SK-N-SH (cell line): ENCODE results near the gene LEPROT. TPM values are rescaled to one million over a fixed set of nuclear protein-coding genes. Genes with fewer than 3 reads are reported as not detected.
A peak's percentile ranks its signal among the peaks of the same experiment; 100 is the strongest.

Experiments
- CTCF ChIA-PET: fragments of 300-600, 350-600 bp; formaldehyde crosslinking; extraction: SDS; loops from one replicate; lab custom pipeline; 2021; lab: Yijun Ruan, JAX
- POLR2A ChIA-PET: fragments of 350-600 bp; sonication (Branson Sonifier 250); formaldehyde crosslinking; extraction: SDS; loops from one replicate; lab custom pipeline; 2020; ENCODE audit warnings: antibody characterized with exemption, inconsistent platforms; lab: Yijun Ruan, JAX
- DNase-seq: peaks from one replicate; pipeline ENCODE4 v3.0.0; 2012
- H2AFZ ChIP-seq: fragments of 200-600 bp; sonication (generic); 2 replicates; pipeline ENCODE4 v1.8.1; 2016; ENCODE audit warnings: antibody characterized with exemption, mild to moderate bottlenecking, low read depth
- H3F3A ChIP-seq: fragments of 200-600 bp; sonication (generic); replicated peaks from 2 replicates; pipeline ENCODE3; 2016; ENCODE audit warnings: antibody characterized with exemption, mild to moderate bottlenecking; ENCODE audit not compliant: insufficient read depth
- H3K27ac ChIP-seq, 2 experiments: fragments of 200-500 bp in 1 of 2; fragments of 200-600 bp in 1 of 2; sonication (Bioruptor generic) in 1 of 2; sonication (generic), shearing (Covaris generic) in 1 of 2; 2 replicates each; pipeline versions ENCODE4 v1.5.1 to v1.6.1; 2014 to 2016; ENCODE audit warnings: low read depth in 2 of 2, inconsistent platforms in 1 of 2, low read length in 1 of 2, mild to moderate bottlenecking in 1 of 2, mixed read lengths in 1 of 2
- H3K27me3 ChIP-seq: fragments of 200-600 bp; sonication (generic), shearing (Covaris generic); 2 replicates; pipeline ENCODE4 v1.6.1; 2016; ENCODE audit warnings: mixed run types; ENCODE audit not compliant: insufficient read depth
- H3K36me3 ChIP-seq, 2 experiments: fragments of 200-500 bp in 1 of 2; fragments of 200-600 bp in 1 of 2; sonication (Bioruptor generic) in 1 of 2; sonication (generic) in 1 of 2; replicated peaks in 1 of 2; 2 replicates each; pipeline versions ENCODE3 to v1.5.1; 2014 to 2016; ENCODE audit warnings: low read length in 1 of 2, mild to moderate bottlenecking in 1 of 2; ENCODE audit not compliant: insufficient read depth in 2 of 2, control insufficient read depth in 1 of 2
- H3K4me1 ChIP-seq, 2 experiments: fragments of 200-500 bp in 1 of 2; fragments of 200-600 bp in 1 of 2; sonication (Bioruptor generic) in 1 of 2; sonication (generic), shearing (Covaris generic) in 1 of 2; 2 replicates each; pipeline versions ENCODE4 v1.5.1 to v1.6.1; 2014 to 2016; ENCODE audit warnings: low read depth in 1 of 2, low read length in 1 of 2, mixed run types in 1 of 2; ENCODE audit not compliant: insufficient read depth in 2 of 2, control insufficient read depth in 1 of 2
- H3K4me2 ChIP-seq: fragments of 200-600 bp; sonication (generic), shearing (Covaris generic); 2 replicates; pipeline ENCODE4 v1.6.1; 2017; ENCODE audit warnings: mixed run types
- H3K4me3 ChIP-seq, 2 experiments: fragments of 200-500 bp in 1 of 2; fragments of 200-600 bp in 1 of 2; sonication (Bioruptor generic) in 1 of 2; sonication (generic), shearing (Covaris generic) in 1 of 2; 2 replicates each; pipeline versions ENCODE4 v1.5.1 to v1.8.1; 2014 to 2016; ENCODE audit warnings: low read depth in 2 of 2, inconsistent platforms in 1 of 2, low read length in 1 of 2, mild to moderate bottlenecking in 1 of 2, mixed read lengths in 1 of 2, moderate library complexity in 1 of 2
- H3K79me2 ChIP-seq: fragments of 200-600 bp; sonication (generic); 2 replicates; pipeline ENCODE4 v1.8.1; 2017; ENCODE audit warnings: mild to moderate bottlenecking; ENCODE audit not compliant: insufficient read depth
- H3K9ac ChIP-seq: fragments of 200-600 bp; sonication (generic); 2 replicates; pipeline ENCODE4 v1.6.1; 2017; ENCODE audit warnings: mixed run types
- H3K9me2 ChIP-seq: fragments of 200-600 bp; sonication (generic); 2 replicates; pipeline ENCODE4 v1.6.1; 2017; ENCODE audit warnings: mixed run types
- H3K9me3 ChIP-seq: fragments of 200-600 bp; sonication (generic); 2 replicates; pipeline ENCODE4 v1.6.1; 2017; ENCODE audit warnings: mixed run types, mild to moderate bottlenecking, moderate library complexity
- H4K20me1 ChIP-seq: fragments of 200-600 bp; sonication (generic); 2 replicates; pipeline ENCODE4 v1.6.1; 2017; ENCODE audit warnings: mild to moderate bottlenecking, mixed run types; ENCODE audit not compliant: insufficient read depth
- CTCF ChIP-seq: fragments of 200-600 bp; sonication (generic); IDR thresholded peaks from 2 replicates; pipeline ENCODE4 v1.6.1; 2017; ENCODE audit warnings: antibody characterized with exemption, mild to moderate bottlenecking, moderate library complexity
- ELF1 ChIP-seq: IDR thresholded peaks from 2 replicates; pipeline ENCODE4 v1.4.0; 2012
- EP300 ChIP-seq, 2 experiments: IDR thresholded peaks; 2 replicates each; pipeline versions ENCODE4 v1.4.0 to v1.6.1; 2012; ENCODE audit warnings: borderline replicate concordance in 1 of 2, low read depth in 1 of 2, low read length in 1 of 2
- FOSL2 ChIP-seq: IDR thresholded peaks from 2 replicates; pipeline ENCODE4 v1.4.0; 2012; ENCODE audit warnings: low read depth, mild to moderate bottlenecking, moderate library complexity, borderline replicate concordance
- JUND ChIP-seq: IDR thresholded peaks from 2 replicates; pipeline ENCODE4 v1.4.0; 2012
- MXI1 ChIP-seq: IDR thresholded peaks from 2 replicates; pipeline ENCODE4 v1.6.1; 2012; ENCODE audit warnings: mild to moderate bottlenecking, low read depth, low read length, improper control_type of control experiment
- NRF1 ChIP-seq: IDR thresholded peaks from 2 replicates; pipeline ENCODE4 v1.6.1; 2012; ENCODE audit warnings: low read depth, mild to moderate bottlenecking, low read length
- POLR2AphosphoS5 ChIP-seq: IDR thresholded peaks from 2 replicates; pipeline ENCODE4 v1.6.1; 2012; ENCODE audit warnings: low read depth, low read length
- RAD21 ChIP-seq: IDR thresholded peaks from 2 replicates; pipeline ENCODE4 v1.6.1; 2012; ENCODE audit warnings: mild to moderate bottlenecking, low read length
- RCOR1 ChIP-seq: fragments of 150-350 bp; IDR thresholded peaks from 2 replicates; pipeline ENCODE4 v1.6.1; 2017; ENCODE audit warnings: antibody characterized with exemption, low read length
- REST ChIP-seq: IDR thresholded peaks from 2 replicates; pipeline ENCODE4 v1.6.1; 2012; ENCODE audit warnings: mild to moderate bottlenecking, low read depth, low read length, moderate library complexity
- RFX5 ChIP-seq: IDR thresholded peaks from 2 replicates; pipeline ENCODE4 v1.6.1; 2012; ENCODE audit warnings: mild to moderate bottlenecking, improper control_type of control experiment, low read length
- RXRA ChIP-seq: IDR thresholded peaks from 2 replicates; pipeline ENCODE4 v1.4.0; 2012; ENCODE audit warnings: low read depth, mild to moderate bottlenecking, borderline replicate concordance
- SMC3 ChIP-seq: IDR thresholded peaks from 2 replicates; pipeline ENCODE4 v1.6.1; 2012; ENCODE audit warnings: low read depth, low read length, improper control_type of control experiment
- USF2 ChIP-seq: fragments of 150-350 bp; IDR thresholded peaks from 2 replicates; pipeline ENCODE4 v1.6.1; 2017; ENCODE audit warnings: antibody characterized with exemption, low read length, low read depth, borderline replicate concordance
- ZBTB33 ChIP-seq: IDR thresholded peaks from 2 replicates; pipeline ENCODE4 v1.4.0; 2012; ENCODE audit warnings: low read depth, borderline replicate concordance
- WGBS: methylation state at CpG from one replicate; pipeline ENCODE4 v1.1.6; 2017; ENCODE audit warnings: low lambda C conversion rate; 5-methylcytosine and 5-hydroxymethylcytosine counted together
- polyA plus RNA-seq, 3 experiments: library from polyadenylated mRNA; depleted of rRNA; stranded (reverse); fragments of >200 nt; gene quantifications; 2 replicates each; pipeline ENCODE4 v1.2.3, GENCODE V29; 2012

LEPROT gene
- polyA plus RNA-seq, 1 of the 3 experiments (the other 2 are of a cell fraction): 38.9 TPM

- H3F3A ChIP-seq: no peaks in the 10 kb centered on the region
- H3K9me2 ChIP-seq: no peaks in the 10 kb centered on the region
- TF ChIP-seq POLR2AphosphoS5: no peak
- no peak for TF ChIP-seq RCOR1
- TF ChIP-seq EP300 (IDR thresholded peaks at IDR 0.05; ENCODE audit: borderline replicate concordance in 1 of 2, low read depth in 1 of 2, low read length in 1 of 2): no peak
- TF ChIP-seq CTCF: no peak
- no peak for TF ChIP-seq RFX5
- TF ChIP-seq RXRA: no peak
- TF ChIP-seq FOSL2: no peak
- TF ChIP-seq REST: no peak
- H3K9me3 ChIP-seq: no peaks in the 10 kb centered on the region
- H3K36me3 ChIP-seq: no peaks in the 10 kb centered on the region
- WGBS: 85% methylated on average over 2 of the region's 2 CpGs
- H3K4me3 ChIP-seq: no peak overlapping the region
- no peaks in the 10 kb centered on the region for H4K20me1 ChIP-seq
- no peak overlapping the region for H3K4me2 ChIP-seq
- H3K27ac ChIP-seq: no peak overlapping the region
- no peak for DNase-seq
- ChIA-PET POLR2A (no interaction called here), CTCF (interaction anchor here (0.7 to 2.8 kb wide), 15 partner anchors 10 to 398 kb away, joined by 3 to 22 read pairs (median 4); no protein-coding TSS in a partner anchor)
- H3K4me1 ChIP-seq: no peaks in the 10 kb centered on the region
- no peak overlapping the region for H3K9ac ChIP-seq
- no peaks in the 10 kb centered on the region for H3K27me3 ChIP-seq
- H3K79me2 ChIP-seq: no peaks in the 10 kb centered on the region
- H2AFZ ChIP-seq: no peak overlapping the region
Measured at GRCh38 chr1:65458730-65459396, 38.4 kb downstream of the LEPROT start.

- H3K4me2 ChIP-seq: no peak overlapping the region
- no peaks in the 10 kb centered on the region for H4K20me1 ChIP-seq
- CTCF ChIA-PET: interaction anchor here (0.7 to 2.8 kb wide), 15 partner anchors 9 to 399 kb away, joined by 3 to 22 read pairs (median 3); no protein-coding TSS in a partner anchor
- no peaks in the 10 kb centered on the region for H3K79me2 ChIP-seq
- TF ChIP-seq SMC3: peak; percentile 48
- TF ChIP-seq RXRA: no peak
- no peak for TF ChIP-seq USF2
- no peak for TF ChIP-seq MXI1
- no peak for TF ChIP-seq ZBTB33
- peak; percentile 40; the same call in 1 of the 2 replicates for TF ChIP-seq ELF1
- peak; percentile 51 for TF ChIP-seq CTCF
- TF ChIP-seq NRF1: no peak
- TF ChIP-seq JUND: no peak
- TF ChIP-seq RAD21: peak; percentile 51
- no peaks in the 10 kb centered on the region for H3K9me2 ChIP-seq
- no peak overlapping the region for H3K9ac ChIP-seq
- H3K27me3 ChIP-seq: no peaks in the 10 kb centered on the region
- H3K9me3 ChIP-seq: no peaks in the 10 kb centered on the region
- no peak overlapping the region for H3K27ac ChIP-seq
- H3K4me1 ChIP-seq: no peaks in the 10 kb centered on the region
- no peaks in the 10 kb centered on the region for H3F3A ChIP-seq
- POLR2A ChIA-PET: no interaction called here
- H3K36me3 ChIP-seq: no peaks in the 10 kb centered on the region
- 70% methylated on average over 1 of the region's 1 CpG for WGBS
- H3K4me3 ChIP-seq: no peak overlapping the region
- no peak overlapping the region for H2AFZ ChIP-seq
- peak; percentile 17 for DNase-seq
Measured at GRCh38 chr1:65459397-65459768, 38.9 kb downstream of the LEPROT start.
